K562 (cell line): Measurements from ENCODE around the gene ADAMTS15.

Source experiments
- POLR2AphosphoS5 ChIP-seq: IDR thresholded peaks from 2 replicates; pipeline ENCODE4 v1.6.1; 2011; ENCODE audit warnings: mild to moderate bottlenecking, low read depth, low read length, moderate library complexity; ENCODE audit not compliant: control insufficient read depth, insufficient read depth
- TF ChIP-seq, protein P1 (sequence below), 2 experiments: fragments of 450-650 bp in 1 of 2; sonication (generic) in 1 of 2; formaldehyde crosslinking in 1 of 2; IDR thresholded peaks in 1 of 2; conservative IDR thresholded peaks in 1 of 2; 2 replicates each; pipeline versions ENCODE4 v1.6.1 to v1.8.1; 2016 to 2023; ENCODE audit warnings: mild to moderate bottlenecking in 2 of 2, moderate library complexity in 2 of 2, inconsistent platforms in 1 of 2, missing genetic modification reagents in 1 of 2

DNA sequence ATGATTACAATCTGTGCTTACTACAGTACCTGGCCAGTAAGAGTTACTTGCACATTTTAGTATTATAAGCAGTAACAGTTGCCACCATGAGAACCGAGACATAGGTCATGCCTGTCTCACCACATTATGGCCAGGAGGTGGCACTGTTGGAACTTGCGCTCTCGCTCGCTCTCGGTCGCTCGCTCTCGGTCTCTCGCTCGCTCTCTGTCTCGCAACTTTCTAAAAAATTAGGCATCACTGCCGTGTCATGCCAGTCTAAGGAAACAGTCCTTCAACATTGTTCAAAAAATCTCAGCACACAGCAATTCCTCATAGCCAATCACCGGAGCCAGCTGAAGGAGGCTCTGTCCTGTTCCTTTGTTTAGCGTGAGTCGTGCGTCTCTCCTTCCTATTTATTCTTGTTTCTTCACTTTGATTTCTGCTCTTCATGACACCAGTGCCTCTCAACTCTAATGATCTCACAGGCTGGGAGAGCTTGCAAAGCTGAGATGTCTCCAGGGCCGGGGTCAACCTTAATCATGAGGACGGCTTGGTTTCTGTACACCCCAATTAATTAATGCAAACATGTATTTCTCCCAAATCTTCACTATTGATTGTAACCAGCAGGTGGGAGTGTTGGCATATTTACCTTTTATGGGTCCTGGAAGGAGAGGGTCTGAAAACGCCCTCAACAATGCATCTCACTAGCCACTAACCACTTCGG, 13.8 kb upstream of the ADAMTS15 start:
- no peak for TF ChIP-seq POLR2AphosphoS5
- TF ChIP-seq, protein P1, sequence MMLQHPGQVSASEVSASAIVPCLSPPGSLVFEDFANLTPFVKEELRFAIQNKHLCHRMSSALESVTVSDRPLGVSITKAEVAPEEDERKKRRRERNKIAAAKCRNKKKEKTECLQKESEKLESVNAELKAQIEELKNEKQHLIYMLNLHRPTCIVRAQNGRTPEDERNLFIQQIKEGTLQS (IDR thresholded peaks at IDR 0.05) = no peak
- TF ChIP-seq, protein P1 (CRISPR knock-in tag; conservative IDR thresholded peaks at IDR 0.05) = no peak
